ENCODE data around the gene SMARCC2.
A peak's percentile ranks its signal among the peaks of the same experiment; 100 is the strongest.

The SMARCC2 gene

GRCh38 chr12:56152756-56153677, 36.3 kb downstream of the SMARCC2 start:
- TF ChIP-seq EP300 (IDR thresholded peaks at IDR 0.05; ENCODE audit: borderline replicate concordance) (peak; percentile 5; the same call in 1 of the 2 replicates), EGR1 (IDR thresholded peaks at IDR 0.05) (no peak)

- TF ChIP-seq TCF12 (IDR thresholded peaks at IDR 0.05; ENCODE audit: low read depth), result peak; percentile 45; the same call in 1 of the 2 replicates
- TF ChIP-seq USF1 (IDR thresholded peaks at IDR 0.05), result peak; percentile 65
- TF ChIP-seq CREB1 (IDR thresholded peaks at IDR 0.05; ENCODE audit: low read depth), result no peak; the same call in 1 of the 2 replicates
- TF ChIP-seq EP300 (IDR thresholded peaks at IDR 0.05; ENCODE audit: borderline replicate concordance), result peak; percentile 38; the same call in 1 of the 2 replicates
- peak; percentile 92 for TF ChIP-seq YY1 (IDR thresholded peaks at IDR 0.05; ENCODE audit: low read depth)
- peak; percentile 53 for TF ChIP-seq EGR1 (IDR thresholded peaks at IDR 0.05)
- TF ChIP-seq ZBTB7A (IDR thresholded peaks at IDR 0.05; ENCODE audit: low read depth), result peak; percentile 98
- TF ChIP-seq TAF1 (IDR thresholded peaks at IDR 0.05; ENCODE audit: low read depth), result peak; percentile 88
- no peak; the same call in 1 of the 2 replicates for TF ChIP-seq CEBPB (IDR thresholded peaks at IDR 0.05)
- TF ChIP-seq MAX (IDR thresholded peaks at IDR 0.05), result peak; percentile 52
Observed at GRCh38 chr12:56152132-56152755, 37.0 kb downstream of the SMARCC2 start, which contains the start of gene MYL6B. Gene MYL6B (plus strand): TSS chr12:56152587. CDS start chr12:56153919, 1,332 bp downstream.

- TF ChIP-seq REST (IDR thresholded peaks at IDR 0.05; ENCODE audit: low read depth), result no peak
- no peak for TF ChIP-seq CREB1 (IDR thresholded peaks at IDR 0.05; ENCODE audit: low read depth)
- no peak; the same call in 1 of the 2 replicates for TF ChIP-seq USF1 (IDR thresholded peaks at IDR 0.05)
- no peak for TF ChIP-seq EGR1 (IDR thresholded peaks at IDR 0.05)
- TF ChIP-seq YY1 (IDR thresholded peaks at IDR 0.05; ENCODE audit: low read depth), result no peak
- TF ChIP-seq TAF1 (IDR thresholded peaks at IDR 0.05; ENCODE audit: low read depth), result no peak
- no peak; the same call in 1 of the 2 replicates for TF ChIP-seq EP300 (IDR thresholded peaks at IDR 0.05; ENCODE audit: borderline replicate concordance)
- no peak for TF ChIP-seq TEAD4 (IDR thresholded peaks at IDR 0.05)
Observed at GRCh38 chr12:56151672-56152131, 37.6 kb downstream of the SMARCC2 start.

- TF ChIP-seq EP300 (IDR thresholded peaks at IDR 0.05; ENCODE audit: borderline replicate concordance) (no peak), REST (IDR thresholded peaks at IDR 0.05; ENCODE audit: low read depth) (no peak), NFIC (IDR thresholded peaks at IDR 0.05) (peak; percentile 98)
Observed at GRCh38 chr12:56150563-56150962, 38.7 kb downstream of the SMARCC2 start.

- no peak for TF ChIP-seq RAD21 (IDR thresholded peaks at IDR 0.05; ENCODE audit: low read depth)
- TF ChIP-seq EGR1 (IDR thresholded peaks at IDR 0.05), result no peak
- TF ChIP-seq CREB1 (IDR thresholded peaks at IDR 0.05; ENCODE audit: low read depth), result no peak
- TF ChIP-seq USF1 (IDR thresholded peaks at IDR 0.05), result no peak
- TF ChIP-seq ZBTB7A (IDR thresholded peaks at IDR 0.05; ENCODE audit: low read depth), result no peak
- TF ChIP-seq MAX (IDR thresholded peaks at IDR 0.05), result no peak
- no peak for TF ChIP-seq FOXM1 (IDR thresholded peaks at IDR 0.05; ENCODE audit: borderline replicate concordance, low read depth)
- no peak for TF ChIP-seq YY1 (IDR thresholded peaks at IDR 0.05; ENCODE audit: low read depth)
- TF ChIP-seq NFIC (IDR thresholded peaks at IDR 0.05), result no peak
- no peak for TF ChIP-seq TEAD4 (IDR thresholded peaks at IDR 0.05)
- TF ChIP-seq CEBPB (IDR thresholded peaks at IDR 0.05), result no peak
- no peak for TF ChIP-seq TAF1 (IDR thresholded peaks at IDR 0.05; ENCODE audit: low read depth)
Observed at GRCh38 chr12:56146492-56147460, 42.5 kb downstream of the SMARCC2 start.
